Endothelial cell (in vitro differentiated cells): ENCODE measurements around the gene SELENOP. TPM values are rescaled to one million over a fixed set of nuclear protein-coding genes. Genes with fewer than 3 reads are reported as not detected.

ENCODE experiments used
- DNase-seq: peaks from one replicate; pipeline ENCODE4 v3.0.0; 2021; ENCODE audit warnings: low spot score
- H3K27ac Mint-ChIP-seq: one replicate; pipeline ENCODE4 v1.8.0; 2021; ENCODE audit warnings: mixed read lengths, inconsistent platforms; ENCODE audit not compliant: unreplicated experiment
- H3K27me3 Mint-ChIP-seq: one replicate; pipeline ENCODE4 v1.8.0; 2021; ENCODE audit warnings: mild to moderate bottlenecking, moderate library complexity, mixed read lengths, inconsistent platforms; ENCODE audit not compliant: unreplicated experiment
- H3K36me3 Mint-ChIP-seq: one replicate; pipeline ENCODE4 v1.8.0; 2021; ENCODE audit warnings: mild to moderate bottlenecking, low read depth, mixed read lengths, inconsistent platforms; ENCODE audit not compliant: unreplicated experiment
- H3K4me1 Mint-ChIP-seq: one replicate; pipeline ENCODE4 v1.8.0; 2021; ENCODE audit warnings: mild to moderate bottlenecking, mixed read lengths, inconsistent platforms; ENCODE audit not compliant: unreplicated experiment
- H3K4me3 Mint-ChIP-seq: one replicate; pipeline ENCODE4 v1.8.0; 2021; ENCODE audit warnings: mild to moderate bottlenecking, mixed read lengths, inconsistent platforms; ENCODE audit not compliant: unreplicated experiment
- H3K9me3 Mint-ChIP-seq: one replicate; pipeline ENCODE4 v1.8.0; 2021; ENCODE audit warnings: mixed read lengths, inconsistent platforms; ENCODE audit not compliant: unreplicated experiment
- CTCF ChIP-seq: fragments of 200-600 bp; sonication (generic); IDR thresholded peaks from one replicate; pipeline ENCODE4 v1.5.0; 2021; ENCODE audit warnings: antibody characterized with exemption; ENCODE audit not compliant: unreplicated experiment
- total RNA-seq: library from RNA; stranded (reverse); fragmentation: NEBNext Ultra II Directional; extraction: Animal tissue kit (Norgen Biotek cat#: 25700); gene quantifications from one replicate; pipeline ENCODE4 v1.2.1, GENCODE V29; 2021; ENCODE audit not compliant: unreplicated experiment

SELENOP gene
- total RNA-seq, 1 donor from 2014 or later: 68.9 TPM

DNA sequence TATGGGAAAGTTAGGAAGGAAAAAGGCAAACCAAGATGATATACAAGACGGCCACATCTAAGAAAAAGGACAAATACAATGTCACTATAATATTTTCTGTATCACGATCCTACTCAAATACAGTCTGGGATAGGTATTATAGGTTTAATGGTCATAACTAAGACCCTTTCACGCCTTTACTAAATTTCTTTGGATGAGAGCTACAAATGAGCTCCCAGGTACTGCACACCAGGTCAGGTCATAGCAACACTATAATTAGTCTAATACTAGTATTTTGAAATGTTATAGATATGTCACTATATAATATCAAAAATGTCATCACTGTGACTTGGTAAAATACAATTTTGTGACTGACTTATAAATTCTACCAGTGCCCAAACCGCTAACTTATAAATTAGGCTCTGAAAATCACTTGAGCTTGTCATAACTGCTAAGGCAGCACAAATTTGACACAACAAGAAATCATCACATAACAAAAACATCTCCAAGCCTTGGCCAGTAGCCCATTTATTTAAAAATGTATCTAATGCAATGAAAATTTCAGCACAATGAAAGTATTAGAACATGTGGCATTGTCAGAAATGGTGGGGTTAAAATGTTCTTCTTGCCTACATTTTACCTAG lies 6.9 kb downstream of the SELENOP start:
- Mint-ChIP-seq H3K36me3 (no peaks in the 10 kb centered on the region), H3K4me3 (no peak overlapping the region), H3K27ac (no peak overlapping the region), H3K9me3 (no peaks in the 10 kb centered on the region), H3K27me3 (no peaks in the 10 kb centered on the region), H3K4me1 (peaks cover 14% of the 10 kb centered on the region)
- TF ChIP-seq CTCF: no peak
- no peak for DNase-seq

DNA sequence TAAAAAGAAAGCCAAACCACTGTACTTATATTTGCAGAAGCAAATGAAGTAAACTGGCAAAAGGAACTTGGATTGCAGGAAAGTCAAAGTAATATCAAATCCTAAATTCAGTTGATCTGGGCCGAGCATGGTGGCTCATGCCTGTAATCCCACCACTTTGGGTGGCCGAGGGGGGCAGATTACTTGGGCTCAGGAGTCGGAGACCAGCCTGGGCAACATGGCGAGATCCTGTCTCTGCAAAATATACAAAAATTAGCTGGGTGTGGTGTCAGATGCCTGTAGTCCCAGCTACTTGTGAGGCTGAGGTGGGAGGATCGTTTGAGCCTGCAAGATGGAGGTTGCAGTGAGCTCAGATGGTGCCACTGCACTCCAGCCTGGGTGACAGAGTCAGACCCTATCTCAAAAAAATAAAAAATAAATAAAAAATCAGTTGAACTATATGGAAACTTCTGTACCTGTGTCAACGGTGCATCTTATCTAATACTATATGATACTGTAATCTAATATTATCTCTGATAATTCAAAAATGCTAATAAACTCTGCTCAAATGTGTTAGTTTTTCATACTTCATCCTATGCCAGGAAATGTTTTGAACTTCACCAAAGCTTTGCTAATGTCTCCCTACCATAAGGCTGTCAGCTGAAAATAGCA lies 10.1 kb downstream of the SELENOP start:
- no peak for TF ChIP-seq CTCF
- no peak for DNase-seq
- H3K4me1 Mint-ChIP-seq: peaks cover 9% of the 10 kb centered on the region
- no peaks in the 10 kb centered on the region for H3K27me3 Mint-ChIP-seq
- no peak overlapping the region for H3K27ac Mint-ChIP-seq
- H3K4me3 Mint-ChIP-seq: no peak overlapping the region
- no peaks in the 10 kb centered on the region for H3K9me3 Mint-ChIP-seq
- H3K36me3 Mint-ChIP-seq: no peaks in the 10 kb centered on the region

- Mint-ChIP-seq H3K27ac (no peak overlapping the region), H3K9me3 (no peaks in the 10 kb centered on the region), H3K4me3 (no peak overlapping the region), H3K36me3 (no peaks in the 10 kb centered on the region), H3K27me3 (no peaks in the 10 kb centered on the region), H3K4me1 (peaks cover 1% of the 10 kb centered on the region)
- TF ChIP-seq CTCF: no peak
- DNase-seq: no peak
Measured at GRCh38 chr5:42800748-42801330, 10.9 kb downstream of the SELENOP start.

GRCh38 chr5:42799668-42800114 lies 12.0 kb downstream of the SELENOP start:
- TF ChIP-seq CTCF: no peak
- no peak for DNase-seq
- no peak overlapping the region for H3K4me3 Mint-ChIP-seq
- H3K36me3 Mint-ChIP-seq: no peaks in the 10 kb centered on the region
- H3K9me3 Mint-ChIP-seq: no peaks in the 10 kb centered on the region
- no peaks in the 10 kb centered on the region for H3K27me3 Mint-ChIP-seq
- no peaks in the 10 kb centered on the region for H3K4me1 Mint-ChIP-seq
- H3K27ac Mint-ChIP-seq: no peak overlapping the region

- Mint-ChIP-seq H3K36me3 (no peaks in the 10 kb centered on the region), H3K4me1 (no peaks in the 10 kb centered on the region)
- DNase-seq: no peak
Measured at GRCh38 chr5:42799241-42799608, 12.5 kb downstream of the SELENOP start.

More at GRCh38 chr5:42799241-42799608, 12.5 kb downstream of the SELENOP start:
- no peak overlapping the region for H3K27ac Mint-ChIP-seq
- H3K27me3 Mint-ChIP-seq: no peaks in the 10 kb centered on the region
- TF ChIP-seq CTCF: no peak
- no peak overlapping the region for H3K4me3 Mint-ChIP-seq
- no peaks in the 10 kb centered on the region for H3K9me3 Mint-ChIP-seq
